Stimulated activated CD4-positive, alpha-beta T cell treated with anti-CD3 and anti-CD28 coated beads, Interleukin-15, amount 100 ng/mL, for 24 hours (primary cell): ENCODE results near the gene CHID1.
A peak's percentile ranks its signal among the peaks of the same experiment; 100 is the strongest.

Experiments used
- DNase-seq: peaks from one replicate; pipeline ENCODE4 v3.0.0-alpha.2; 2020

The CHID1 gene

DNA sequence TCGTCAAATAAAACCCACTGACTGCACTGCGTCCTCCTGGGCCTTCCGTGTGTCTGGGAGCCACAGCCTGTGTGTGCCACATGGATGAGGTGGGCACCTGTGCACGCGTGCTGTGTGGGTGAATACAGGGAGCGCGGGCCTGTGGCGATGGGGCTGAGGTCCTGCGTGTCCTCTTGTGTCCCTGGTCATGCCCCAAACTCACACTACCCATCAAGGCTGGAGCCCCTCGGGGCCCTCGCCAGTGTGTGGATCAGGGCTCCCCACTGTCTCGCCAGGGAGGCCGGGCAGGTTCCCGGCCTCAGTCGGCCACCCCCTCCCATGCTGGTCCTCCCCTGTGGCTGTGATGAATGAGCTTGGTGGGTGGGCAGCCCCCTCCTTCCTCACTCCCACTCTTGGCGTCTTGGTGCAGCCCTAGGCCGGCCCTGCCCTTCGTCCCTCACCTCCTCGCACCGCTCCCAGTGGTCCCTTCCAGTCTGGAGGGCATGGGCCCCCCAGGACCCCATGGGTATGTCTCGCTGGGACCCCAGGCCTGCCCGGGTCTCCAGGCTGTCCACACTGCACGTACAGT is 78.6 kb downstream of the CHID1 start:
- no peak for DNase-seq

DNA sequence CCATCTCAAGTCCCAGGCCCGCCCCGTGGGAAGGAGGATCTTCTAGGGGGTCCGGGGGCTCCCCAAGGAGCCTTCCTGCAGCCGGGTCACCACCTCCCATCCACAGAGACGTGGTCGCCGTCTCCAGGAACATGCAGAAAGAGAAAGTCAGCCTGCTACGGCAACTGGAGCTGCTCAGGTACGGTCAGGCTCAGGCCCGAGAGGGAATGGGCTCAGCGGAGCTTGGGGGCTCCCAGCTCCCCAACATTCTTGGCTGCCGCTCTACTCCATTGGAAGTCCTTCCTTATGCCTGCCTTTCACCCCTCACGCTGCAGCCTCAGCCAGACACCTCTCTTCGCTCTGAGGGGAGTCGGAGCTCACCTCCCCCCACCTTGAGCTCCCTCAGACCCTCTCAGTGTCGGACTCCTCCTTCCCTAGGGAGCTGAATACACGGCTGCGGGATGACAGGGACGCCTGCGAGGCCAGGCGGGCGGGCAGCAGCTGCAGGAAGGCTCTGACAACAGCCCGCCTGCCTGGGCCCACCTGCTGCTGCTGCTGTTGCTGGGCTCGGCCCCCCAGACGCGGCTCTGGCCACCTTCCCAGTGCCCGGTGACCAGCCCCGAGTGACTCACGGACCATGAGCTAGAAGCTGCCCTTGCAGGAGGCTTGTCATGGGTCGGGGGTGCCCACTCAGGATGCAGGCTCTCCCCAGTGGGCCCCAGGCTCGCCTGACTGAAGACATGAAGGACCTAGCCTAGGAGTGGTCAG is 79.3 kb downstream of the CHID1 start:
- no peak for DNase-seq

DNA sequence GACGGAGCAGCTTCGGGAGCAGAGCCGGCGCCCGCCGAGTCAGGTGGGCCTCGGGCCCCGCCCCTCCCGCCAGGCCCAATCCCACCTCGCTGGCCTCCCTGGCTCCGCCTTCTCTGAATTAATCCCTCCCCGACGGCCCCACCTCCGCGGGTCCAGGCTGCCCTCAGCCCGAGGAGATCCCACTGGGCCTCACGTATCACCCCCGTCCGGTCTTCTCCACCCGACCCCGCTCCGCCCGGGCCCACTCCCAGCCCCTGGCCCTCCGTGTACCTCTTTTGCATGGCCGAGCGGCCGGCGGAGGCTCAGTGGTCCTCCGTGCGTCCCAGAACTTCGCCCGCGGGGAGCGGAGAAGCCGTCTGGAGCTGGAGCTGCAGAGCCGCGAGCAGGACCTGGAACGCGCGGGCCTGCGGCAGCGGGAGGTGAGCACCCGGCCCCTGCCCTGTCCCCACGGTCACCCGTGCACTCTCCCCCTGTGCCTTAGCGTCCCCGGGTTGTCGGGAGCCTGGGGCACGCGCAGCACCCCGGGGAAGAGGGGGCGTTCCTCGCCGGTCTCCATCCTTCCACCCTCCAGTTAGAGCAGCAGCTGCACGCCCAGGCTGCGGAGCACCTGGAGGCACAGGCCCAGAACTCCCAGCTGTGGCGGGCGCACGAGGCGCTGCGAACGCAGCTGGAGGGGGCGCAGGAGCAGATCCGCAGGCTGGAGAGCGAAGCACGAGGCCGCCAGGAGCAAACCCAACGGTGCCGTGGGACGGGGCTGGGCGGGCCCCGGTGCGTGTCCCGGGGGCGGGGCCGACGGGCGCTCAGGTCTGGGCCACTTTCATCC is 80.1 kb downstream of the CHID1 start:
- peak; percentile 76 for DNase-seq

DNA sequence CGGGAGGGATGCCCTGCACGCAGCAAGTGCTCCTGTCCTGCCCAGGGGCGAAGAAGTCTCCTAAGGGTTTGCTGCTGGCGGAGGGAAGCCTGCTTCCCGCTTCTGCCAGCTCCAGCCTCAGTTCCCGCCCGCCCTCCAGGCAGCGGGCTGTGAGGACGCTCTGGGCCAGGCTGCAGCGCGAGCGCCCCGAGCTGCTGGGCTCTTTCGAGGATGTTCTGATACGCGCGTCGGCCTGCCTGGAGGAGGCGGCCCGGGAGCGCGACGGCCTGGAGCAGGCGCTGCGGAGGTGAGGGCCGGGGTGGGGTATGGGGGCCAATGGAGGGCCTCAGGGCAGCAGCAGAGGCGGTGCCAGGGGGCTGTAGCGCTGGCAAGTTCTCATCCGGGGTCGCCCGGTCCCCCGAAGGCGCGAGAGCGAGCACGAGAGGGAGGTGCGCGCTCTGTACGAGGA is 80.7 kb downstream of the CHID1 start:
- DNase-seq: no peak

DNA sequence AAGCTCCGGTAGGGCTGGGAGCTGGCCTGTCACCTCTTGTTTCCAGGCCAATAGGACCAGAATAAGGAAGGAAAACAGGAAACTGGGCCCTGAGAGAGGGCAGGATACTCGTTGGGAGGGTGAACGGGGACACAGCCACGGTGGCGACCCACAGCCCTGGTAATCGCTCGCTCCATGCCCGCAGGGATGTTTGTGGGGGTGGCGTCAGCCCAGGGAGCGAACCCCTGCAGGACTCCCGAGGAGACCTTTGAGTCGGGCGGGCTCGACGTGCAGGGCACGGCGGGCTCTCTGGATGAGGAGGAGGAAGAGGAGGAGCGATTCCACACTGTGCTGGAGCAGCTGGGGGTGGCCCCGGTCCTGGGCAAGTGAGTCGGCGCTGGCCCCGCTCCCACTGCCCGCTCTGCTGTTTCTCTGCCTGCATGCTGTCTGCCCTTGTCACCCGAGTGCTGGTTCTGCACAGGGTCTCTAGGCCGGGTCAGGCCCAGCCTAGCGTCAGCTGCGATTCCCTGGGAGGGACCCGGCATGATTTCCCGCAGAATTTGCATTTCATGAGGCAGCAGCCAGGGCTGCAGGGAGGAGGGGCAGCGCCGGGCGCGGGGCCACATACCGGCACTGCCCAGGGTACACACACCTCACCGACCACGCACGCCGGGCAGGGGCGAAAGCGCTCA is 81.3 kb downstream of the CHID1 start:
- DNase-seq: no peak

DNA sequence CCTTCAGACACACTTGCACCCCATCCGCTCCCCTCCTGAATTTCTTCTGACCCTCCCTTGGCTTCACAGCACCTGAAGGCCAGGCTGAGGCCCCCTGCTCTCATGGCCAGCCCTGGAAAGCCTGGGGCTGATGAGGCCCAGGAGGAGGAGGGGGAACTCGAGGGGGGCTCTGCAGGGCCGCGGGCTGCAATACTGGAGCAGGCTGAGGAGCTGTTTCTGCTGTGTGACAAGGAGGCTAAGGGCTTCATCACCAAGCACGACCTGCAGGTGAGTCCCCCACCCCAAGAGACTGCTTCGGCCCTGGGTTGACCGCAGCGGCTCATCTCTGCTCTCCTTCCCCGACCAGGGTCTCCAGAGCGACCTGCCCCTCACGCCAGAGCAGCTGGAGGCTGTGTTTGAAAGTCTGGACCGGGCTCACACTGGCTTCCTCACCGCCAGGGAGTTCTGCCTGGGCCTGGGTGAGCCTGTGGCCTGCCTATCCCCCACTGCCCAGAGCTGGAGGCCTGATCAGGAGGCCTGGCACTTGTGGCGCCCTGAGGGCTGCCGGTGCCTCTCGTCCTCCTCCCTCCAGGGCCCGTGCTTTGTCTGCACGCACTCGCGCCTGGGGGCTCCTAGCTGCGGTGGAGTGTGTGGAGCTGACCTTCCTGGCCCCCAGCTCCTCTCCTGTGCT is 82.0 kb downstream of the CHID1 start:
- no peak for DNase-seq

DNA sequence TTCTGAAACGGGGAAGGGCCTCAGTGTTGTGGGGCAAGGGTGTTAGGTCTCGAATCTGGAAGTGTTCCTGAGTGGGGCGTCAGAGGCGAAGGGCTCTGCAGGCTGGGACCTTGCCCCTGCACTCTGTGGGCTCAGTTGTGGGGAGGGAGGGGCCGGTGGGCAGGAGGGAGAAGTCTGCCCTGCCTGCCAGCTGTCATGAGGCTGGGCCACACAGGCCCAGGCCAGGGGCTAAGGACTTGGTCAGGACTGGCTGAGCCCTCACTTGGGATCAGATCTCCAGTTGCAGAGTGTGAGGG is 82.8 kb downstream of the CHID1 start, which contains the start of gene CRACR2B:
Gene CRACR2B, plus strand, starts transcription at position 23 of the 296 bp plus-strand sequence. CDS start 689 bp downstream, outside the sequence.
- DNase-seq: no peak

DNA sequence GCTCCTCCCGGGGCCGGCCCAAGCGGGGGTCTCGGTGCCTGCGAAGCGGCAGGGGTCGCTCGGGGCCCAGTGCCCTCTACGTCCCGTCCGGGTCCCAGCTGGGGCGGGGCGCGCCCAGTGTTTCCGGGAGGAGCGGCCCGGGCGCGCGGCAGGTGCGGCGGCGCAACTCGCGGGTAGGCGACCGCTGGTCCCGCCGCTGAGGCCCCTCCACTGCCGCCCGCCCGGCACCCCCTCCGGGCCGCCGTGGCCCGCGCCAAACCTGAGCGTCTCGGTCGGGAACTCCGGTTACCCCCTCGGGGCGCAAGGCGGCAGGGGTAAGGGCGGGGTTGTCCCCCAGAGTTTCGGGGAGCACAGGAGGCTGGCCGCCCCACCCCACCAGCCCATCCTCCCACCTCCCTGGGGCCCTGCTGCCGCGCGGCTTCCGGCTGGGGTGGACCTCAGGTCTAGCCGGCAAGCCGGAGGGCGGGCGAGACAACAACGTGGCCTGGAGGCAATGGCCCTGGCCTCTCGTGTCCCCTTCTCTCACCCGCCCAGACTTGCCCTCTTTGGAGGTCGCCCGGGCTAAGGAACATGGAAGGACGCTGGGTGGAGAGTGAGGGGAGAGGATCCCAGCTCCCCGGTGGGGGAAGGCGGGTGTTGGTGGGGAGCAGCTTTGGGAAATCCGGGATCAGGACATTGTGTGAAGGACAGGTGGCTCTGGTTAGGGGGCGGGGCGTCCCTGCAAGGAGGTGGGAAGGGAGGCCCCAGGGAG is 83.3 kb downstream of the CHID1 start:
- DNase-seq: no peak

DNA sequence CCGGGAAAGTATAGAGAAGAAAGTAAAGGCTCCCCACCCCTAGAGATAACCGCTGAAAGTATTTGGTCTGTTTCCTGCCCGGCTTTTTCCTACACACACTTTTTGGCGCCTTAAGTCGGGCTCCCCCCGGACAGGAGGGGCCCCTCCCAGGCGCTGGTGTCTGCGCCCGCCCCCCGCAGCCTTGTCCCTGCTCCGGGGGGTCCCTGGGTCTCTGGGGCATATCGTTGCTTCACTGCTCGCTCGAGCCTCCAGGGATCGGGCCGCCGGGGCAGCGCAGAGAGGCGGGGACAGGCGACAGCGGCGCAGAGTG is 83.8 kb downstream of the CHID1 start:
- DNase-seq: no peak

DNA sequence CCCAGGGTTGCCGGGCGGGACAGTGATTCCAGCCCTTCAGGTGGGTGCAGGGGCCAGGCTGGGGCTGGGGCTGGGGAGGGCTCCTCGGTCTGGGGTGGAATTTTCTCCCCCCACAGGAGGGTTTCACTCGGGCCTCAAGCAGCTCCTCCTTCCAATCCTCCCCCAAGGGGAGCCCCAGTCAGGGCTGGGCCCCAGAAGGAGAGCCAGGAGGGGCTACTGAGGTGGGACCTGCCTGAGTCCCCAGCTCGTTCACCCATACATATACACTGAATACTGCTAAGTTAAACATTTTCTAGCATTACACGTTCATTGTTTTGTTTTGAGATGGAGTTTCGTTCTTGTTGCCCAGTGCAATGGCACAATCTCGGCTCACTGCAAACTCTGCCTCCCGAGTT is 84.4 kb downstream of the CHID1 start:
- DNase-seq: no peak

DNA sequence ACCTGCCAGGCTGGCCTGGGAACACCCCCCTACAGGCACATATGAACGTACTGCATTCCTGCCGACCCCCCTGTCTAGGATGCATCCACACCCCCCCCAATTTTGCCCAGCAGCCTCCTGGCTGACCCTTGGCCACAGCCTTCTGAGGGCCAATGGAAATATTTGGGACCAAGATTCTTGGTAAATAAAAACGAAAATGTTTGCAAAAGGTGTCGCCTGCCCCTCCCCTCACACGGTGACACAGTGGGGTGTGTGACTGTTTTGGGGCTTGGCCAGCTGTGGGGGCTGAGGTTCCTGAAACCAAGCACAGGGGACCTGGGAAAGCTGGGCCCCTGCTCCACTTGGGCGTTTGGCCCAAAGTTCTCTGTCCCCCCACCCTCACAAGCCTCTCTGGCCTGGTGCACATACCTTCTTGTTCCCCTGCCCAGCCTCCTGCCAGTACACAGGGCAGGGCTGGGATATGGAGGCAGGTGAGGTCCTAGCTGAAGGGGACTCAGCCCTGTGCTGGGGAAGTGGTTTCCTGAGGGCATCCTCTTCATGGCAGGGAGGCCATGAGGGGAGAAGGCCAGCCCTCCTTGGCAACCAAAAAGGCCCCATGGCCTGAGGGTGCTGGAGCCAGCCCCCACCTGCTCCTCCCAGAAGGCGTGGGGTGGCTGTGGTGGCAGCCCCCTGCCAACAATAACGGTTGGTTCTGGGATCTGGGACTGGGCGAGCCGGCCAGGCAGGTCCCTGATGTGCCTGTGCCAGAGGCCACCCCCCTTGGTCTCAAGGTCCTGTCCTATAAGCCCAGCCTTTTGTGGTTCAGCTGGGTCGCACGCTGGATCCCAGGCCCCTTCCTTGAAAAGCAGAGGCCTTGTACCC is 85.0 kb downstream of the CHID1 start:
- no peak for DNase-seq

DNA sequence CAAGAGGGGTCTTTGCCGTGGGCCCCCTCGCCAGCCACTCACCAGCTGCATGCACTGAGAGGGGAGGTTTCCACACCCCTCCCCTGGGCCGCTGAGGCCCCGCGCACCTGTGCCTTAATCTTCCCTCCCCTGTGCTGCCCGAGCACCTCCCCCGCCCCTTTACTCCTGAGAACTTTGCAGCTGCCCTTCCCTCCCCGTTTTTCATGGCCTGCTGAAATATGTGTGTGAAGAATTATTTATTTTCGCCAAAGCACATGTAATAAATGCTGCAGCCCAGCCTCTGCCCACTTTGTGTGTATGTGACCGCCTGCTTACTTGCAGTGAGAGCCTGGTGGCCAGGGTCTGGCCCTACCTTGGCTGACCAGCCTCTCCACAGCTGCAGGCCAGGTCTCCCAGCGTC is 85.7 kb downstream of the CHID1 start:
- no peak for DNase-seq

DNA sequence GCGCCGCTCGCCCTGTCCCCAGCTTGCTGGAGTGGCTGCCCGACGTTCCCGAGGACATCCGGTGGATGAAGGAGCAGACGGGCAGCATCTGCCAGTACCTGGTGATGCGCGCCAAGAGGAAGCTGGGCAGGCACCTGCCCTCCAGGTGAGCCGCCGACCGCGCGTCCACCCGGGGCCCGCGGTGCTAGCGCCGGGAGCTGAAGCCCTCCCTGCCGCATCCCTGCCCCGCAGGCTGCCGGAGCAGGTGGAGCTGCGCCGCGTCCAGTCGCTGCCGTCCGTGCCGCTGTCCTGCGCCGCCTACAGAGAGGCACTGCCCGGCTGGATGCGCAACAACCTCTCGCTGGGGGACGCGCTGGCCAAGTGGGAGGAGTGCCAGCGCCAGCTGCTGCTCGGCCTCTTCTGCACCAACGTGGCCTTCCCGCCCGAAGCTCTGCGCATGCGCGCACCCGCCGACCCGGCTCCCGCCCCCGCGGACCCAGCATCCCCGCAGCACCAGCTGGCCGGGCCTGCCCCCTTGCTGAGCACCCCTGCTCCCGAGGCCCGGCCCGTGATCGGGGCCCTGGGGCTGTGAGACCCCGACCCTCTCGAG is 86.2 kb downstream of the CHID1 start:
- DNase-seq: no peak

DNA sequence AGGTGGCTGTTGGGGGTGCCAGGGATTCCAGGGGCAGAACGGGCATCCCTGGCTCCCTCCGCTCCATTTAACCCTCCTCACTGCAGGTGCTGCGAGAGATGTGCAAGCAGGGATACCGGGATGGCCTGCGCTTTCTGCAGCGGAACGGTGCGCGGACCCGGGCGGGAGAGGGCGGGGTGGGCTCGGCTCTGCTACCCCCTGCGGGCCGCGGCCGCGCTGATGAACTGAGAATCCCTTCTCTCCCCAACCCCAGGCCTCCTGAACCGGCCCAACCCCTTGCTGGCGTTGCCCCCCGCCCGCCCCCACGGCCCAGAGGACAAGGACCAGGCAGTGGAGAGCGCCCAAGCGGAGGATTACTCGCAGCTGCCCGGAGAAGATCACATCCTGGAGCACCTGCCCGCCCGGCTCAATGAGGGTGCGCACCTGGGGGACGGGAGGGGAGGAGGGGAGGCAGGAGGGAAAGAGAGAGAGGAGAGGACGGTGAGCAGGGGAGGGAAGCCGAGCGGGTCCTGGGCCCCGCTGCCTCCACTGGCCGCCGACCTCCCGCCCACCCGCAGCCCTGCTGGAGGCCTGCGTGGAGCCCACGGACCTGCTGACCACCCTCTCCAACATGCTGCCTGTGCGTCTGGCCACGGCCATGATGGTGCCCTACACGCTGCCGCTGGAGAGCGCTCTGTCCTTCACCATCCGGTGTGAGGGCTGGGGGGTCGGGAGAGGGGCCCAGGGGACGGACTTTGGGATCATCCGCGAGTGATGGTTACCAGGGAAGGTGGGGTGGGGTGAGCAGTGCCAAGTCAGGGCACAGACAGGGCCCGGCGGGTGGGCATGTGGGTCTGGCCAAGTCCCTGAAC is 86.9 kb downstream of the CHID1 start:
- no peak for DNase-seq

DNA sequence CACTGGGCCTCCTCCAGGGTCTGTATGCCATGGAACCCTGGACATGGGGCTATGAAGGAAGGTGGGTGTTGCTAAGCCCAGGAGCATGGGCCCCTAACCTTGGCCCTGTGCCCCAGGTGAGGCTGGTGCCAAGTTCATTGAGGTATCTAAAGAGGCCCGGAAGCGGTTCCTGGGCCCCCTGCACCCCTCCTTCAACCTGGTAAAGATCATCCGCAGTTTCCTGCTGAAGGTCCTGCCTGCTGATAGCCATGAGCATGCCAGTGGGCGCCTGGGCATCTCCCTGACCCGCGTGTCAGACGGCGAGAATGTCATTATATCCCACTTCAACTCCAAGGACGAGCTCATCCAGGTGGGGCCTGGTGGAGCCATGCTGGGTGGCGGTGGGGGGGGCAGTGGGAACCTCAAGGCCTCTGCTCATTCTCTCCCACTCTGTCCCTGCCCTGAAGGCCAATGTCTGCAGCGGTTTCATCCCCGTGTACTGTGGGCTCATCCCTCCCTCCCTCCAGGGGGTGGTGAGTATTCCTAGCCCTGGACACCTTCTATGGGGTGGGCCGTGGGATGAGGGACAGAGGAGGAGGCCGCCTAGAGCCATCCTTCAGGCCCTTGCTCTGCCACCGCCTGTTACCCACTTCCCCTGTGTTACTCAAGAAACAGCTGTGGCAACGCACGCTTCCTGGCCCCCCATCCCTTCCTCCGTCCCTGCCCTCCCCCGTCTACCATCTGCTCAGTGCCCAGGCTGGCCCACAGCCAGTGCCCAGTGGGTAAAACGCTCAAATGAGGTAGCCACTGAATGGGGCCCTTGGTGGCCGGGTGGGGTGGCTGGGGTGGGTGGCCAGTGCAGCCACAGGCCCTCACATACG is 88.9 kb downstream of the CHID1 start:
- DNase-seq: no peak

DNA sequence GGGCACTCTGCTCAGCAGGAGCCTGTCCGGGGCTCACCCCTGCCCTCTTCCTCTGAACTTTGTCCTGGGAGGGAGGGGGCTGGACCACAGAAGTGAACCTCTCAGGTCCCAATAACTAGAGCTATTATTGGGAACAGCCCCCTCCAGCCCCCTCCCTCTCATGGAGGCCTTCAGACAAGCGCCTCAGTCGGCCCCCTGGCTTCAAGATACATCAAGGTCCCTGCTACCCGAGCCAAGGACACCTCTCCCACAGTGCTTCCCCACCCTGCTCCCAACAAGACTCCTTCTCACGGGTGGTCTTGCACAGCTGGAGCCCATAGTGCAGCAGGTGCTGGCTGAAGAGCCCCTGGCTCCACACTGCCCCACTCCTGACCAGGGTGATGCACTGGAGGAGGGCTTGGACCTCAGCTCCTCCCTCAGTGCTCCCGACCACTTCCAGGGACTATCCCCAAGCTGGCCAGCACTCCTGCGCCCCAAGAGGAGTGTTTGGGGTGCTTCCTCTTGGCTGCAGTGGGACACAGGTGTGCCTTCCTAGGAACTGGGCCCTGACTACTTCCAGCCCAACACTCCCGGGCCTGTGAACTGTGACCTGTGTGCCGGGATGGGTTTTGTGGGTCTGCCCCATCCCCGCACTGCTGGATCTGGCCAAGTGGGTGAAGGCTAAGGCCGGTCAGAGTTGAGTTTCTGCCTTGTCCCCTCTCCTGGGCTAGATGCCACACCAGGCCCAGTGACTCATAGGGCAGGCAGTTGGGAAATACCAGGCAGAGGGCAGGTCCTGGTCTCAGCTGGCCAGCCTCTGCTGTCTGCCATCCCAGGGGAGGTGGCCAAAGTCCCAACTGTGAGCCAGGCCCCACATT is 89.7 kb downstream of the CHID1 start:
- no peak for DNase-seq

DNA sequence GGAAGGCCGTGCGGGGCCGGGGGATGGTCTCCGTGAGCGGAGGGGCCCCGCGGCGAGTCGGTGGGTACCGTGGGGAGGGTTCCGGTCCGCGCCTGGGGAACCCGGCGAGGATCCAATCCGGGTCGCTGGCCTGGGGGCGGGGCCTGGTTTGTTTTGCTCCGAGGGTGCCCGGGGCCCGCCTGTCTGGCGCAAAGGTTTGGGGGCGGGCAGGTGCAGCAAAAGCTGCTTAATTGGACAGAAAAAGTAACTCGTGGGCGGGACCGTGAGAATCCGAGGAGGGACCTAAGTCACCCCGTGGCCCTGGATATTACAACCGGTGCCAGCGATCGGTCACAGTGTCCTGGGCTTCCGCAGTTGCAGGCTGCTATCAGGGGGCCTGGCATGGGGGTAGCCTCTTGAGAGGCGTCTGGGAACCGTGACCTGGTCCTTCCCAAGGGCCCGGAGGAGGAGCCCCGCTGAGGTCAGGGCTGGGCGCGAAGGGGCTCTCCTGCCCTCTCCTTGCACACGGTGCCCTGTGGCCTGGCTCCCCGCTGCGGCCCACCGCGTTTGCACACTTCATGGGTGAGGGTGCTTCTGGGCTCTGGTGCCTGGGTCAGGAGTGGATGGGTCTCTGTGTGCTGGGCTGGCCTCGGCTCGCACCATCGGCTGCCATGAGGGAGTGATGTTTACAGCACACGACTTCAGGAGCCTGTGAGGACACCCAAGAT is 90.5 kb downstream of the CHID1 start:
- peak; percentile 97 for DNase-seq
